Middle frontal gyrus (tissue), 1 donor: Measurements from ENCODE around the gene ZSCAN5B.
A peak's percentile ranks its signal among the peaks of the same experiment; 100 is the strongest.

Experiments used
- DNase-seq: peaks from one replicate; pipeline ENCODE4 v3.0.0-alpha.2; 2015; ENCODE audit warnings: low spot score; ENCODE audit errors: extremely low spot score

The ZSCAN5B gene

DNA sequence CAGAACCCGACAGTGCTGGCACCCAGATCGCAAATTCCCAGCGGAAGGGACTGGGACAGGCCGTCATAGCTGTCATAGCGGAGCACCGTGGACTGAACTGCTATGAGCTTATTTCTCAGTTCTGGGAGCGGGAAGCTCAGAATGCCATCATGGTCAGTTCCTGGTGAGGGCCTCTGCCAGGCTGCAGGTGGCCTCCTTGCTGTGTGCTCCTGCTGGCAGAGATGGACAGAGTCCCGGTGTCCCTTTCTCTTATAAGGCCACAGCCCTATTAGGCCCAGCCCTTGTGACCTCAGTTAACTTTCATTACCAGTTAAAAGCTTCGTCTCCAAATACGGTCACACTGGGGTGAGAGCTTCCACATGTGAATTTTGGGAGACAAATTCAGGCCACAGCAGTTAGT, 51.9 kb downstream of the ZSCAN5B start:
- no peak for DNase-seq

DNA sequence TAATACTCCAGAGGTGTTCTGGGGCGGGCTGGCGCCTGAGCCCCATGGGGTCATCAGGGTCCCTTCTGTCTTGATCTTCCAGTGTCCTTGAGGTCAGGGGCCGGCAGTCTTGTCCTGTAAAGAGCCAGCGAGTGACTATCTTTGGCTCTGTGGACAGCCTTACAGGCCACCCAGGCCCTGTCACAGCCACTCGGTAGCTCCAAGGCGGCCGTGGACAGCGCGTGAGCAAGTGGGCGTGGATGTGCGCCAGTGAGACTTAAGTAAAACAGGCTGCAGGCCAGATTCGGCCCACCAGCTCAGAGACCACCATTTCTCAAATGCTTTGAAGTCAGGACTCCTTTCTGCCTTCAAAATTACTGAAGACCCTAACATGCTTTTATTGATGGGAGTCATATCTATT, 52.8 kb downstream of the ZSCAN5B start:
- no peak for DNase-seq

DNA sequence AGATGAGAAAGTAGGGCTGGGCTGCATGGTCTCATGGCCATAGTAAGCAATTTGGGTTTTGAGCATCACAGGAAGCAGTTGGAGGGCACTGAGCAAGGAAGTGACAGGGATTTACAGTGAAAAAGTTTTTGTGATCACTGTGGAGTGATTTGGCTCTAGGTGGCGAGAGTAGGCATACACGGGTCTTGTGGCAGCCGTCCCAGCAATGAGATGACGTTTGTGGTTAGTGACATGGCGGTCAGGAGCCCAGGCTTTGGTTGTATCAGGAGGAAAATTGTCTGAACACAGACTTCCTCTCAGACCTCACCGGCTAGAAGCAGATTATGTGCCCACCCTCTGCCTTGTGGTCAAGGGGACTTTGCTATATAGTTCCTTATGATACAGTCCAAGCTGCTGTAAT, 53.2 kb downstream of the ZSCAN5B start:
- no peak for DNase-seq

DNA sequence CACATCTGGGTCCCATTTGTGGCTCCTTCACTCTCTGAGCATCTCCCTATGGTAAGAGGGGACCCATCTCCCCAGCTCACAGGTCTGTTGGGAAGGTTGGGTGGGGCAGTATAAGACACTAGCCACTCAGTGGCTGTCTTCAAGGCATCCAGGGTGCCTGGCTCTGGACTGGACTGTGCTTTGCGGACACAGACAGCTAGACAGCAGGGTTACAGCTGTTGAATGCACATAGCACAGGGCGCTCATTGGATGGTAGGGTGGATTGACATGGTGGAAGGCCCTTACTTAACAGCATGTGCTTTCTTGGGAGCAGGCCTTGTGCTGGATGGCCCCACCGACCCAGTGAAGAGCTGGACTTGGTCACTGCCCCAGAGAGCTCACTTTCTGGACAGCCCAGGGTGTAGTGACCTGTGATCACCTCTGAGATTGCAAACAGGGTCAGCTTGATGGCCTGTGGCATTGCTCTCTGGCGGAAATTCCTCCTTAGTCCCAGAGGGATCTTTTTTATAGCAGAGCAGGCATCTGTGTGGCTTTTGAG, 54.6 kb downstream of the ZSCAN5B start:
- DNase-seq = no peak

DNA sequence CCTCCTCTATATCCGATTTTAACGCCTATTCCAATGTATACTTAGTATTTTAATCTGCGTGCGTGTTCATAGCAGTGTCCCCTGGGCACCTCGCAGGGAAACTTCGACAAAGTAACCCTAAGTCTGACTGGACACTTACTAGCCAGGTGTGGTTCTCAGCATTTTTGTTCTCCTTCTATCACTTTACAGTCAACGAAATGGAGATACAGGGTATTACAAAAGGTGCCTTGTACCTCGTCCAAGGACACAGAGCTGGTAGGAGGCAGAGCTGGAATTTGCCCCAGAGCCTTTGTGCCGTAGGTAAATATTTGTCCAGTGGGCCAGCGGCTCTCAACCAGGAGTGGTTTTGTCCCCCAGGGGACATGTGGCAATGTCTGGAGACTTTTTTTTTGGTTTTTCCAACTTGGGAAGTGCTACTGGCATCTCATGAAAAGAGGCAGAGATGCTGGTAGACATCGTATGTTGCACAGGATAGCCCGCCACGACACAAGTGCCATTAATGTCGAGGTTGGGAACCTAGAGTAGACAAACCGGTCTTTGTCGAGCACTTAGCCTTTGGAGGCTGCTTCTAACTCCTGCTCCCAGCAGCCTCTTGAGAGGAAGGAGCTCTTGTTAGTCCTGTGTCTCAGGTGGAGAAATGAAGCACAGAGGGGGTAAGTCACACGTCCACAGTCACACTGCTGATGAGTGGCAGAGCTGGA, 55.3 kb downstream of the ZSCAN5B start:
- DNase-seq = no peak

DNA sequence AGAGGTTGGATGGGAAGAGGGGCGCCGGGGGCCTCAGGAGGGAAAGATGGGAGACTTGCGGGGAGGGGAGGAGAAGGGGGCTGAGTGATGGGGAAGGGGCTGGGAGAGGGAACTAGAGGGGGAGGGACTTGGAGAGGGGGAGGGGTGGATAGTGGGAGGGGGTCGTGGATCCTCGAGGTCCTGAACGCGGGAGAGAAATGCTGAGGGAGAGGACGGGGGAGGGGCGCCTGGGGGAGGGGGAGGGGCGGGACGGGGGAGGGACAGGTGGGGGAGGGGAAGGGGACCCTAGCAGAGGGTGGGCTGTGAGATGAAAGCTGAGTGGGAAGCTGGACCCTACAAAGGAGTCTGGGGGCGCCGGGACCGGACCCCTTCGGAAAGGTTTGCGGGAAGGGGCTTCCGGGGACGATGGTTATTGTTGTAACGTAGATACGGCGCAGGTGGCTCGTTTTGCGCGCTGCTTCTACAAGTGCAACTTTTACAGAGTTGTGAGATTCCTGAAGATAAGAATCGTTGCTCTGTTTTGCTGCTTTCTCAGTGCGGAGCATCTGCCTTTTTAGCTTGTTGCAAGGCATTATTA, 56.1 kb downstream of the ZSCAN5B start:
- no peak for DNase-seq

DNA sequence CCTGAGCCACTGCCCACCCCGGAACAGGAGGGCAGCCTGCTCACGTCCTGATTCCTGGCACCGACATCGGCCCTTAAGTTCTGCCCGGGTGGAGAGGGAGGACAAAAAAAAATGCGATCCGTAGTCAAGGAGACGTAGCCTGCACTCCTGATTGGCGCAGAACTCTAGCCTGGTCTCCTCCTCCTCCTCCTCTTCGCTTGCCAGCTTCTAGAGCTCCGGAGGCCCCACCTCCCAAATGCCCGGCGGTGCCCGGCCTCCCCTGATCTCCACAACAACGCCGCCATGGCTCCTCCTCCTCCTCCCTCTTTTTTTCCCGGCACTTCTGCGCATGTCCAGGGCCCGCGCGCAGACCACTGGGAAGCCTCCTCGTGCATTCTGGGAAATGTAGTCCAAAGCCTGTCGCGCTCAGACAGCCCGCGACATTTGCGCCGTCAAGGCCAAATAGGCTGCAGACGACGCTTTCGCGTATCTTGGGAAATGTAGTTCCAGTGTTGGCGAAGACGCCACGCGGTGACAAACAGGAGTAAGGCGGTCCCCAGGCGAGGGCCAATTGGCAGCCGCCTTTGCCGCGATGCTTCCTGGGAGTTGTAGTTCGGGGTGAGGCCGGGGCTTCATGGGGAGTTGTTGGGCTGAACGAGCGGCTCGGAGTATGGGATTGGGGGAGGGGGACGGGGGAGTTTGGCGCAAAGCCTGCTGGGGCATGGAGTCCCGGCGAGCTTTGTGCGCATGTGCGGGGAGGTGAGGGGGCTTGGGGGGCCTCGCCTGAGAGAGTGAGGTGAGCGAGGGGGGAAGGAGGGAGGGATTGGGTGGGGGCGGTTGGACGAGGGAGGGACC, 56.8 kb downstream of the ZSCAN5B start, which contains the start of gene ZNF444:
Gene ZNF444 (plus strand): TSS at position 705 of the 834 bp plus-strand sequence. CDS start 5,625 bp downstream, outside the sequence.
- peak; percentile 98 for DNase-seq

DNA sequence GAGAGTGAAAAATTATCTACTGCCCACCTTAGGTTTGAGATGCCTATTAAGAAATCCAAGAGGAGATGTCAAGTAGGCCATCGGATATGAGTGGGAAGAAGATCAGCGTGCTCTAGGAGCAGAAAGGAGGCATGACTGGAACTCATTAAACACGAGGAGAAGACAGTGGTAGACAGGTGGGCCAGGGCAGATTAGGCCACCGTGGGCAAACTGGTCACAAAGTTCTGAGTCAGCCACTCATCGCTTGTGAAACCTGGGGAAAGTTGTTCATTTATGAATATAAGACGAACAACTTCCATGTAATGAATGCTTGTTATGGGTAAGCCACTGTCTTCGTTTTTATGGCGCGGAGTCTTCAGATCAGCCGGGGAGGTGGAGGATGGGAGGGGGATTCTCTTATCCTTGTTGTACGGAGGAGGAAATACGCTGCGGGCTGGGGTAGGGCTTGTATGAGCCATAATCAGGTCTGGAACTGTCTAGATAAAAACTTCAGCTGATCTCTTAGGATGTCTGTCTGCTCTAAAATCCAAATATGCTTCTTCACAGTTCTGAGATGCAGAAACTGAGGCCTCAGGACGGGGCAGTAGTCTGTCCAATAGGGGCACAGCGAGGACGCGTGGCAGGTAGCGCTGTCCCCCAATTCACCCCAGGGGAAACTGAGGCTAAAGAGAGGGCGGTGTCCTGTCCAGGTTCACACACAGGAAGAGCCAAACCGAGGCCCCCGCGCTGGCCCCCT, 57.6 kb downstream of the ZSCAN5B start:
- no peak for DNase-seq
